Endodermal cell (in vitro differentiated cells): Measurements from ENCODE around the gene IFT122. TPM values are rescaled to one million over a fixed set of nuclear protein-coding genes. Genes with fewer than 3 reads are reported as not detected.

Experiments
- DNase-seq: peaks from one replicate; pipeline ENCODE4 v3.0.0-alpha.2; 2017
- H3K27ac ChIP-seq: 2 replicates; pipeline ENCODE4 v1.5.1; 2013; ENCODE audit warnings: mild to moderate bottlenecking, low read depth, low read length, moderate library complexity
- H3K27me3 ChIP-seq: 2 replicates; pipeline ENCODE4 v1.6.1; 2013; ENCODE audit warnings: mild to moderate bottlenecking, low read length, moderate library complexity; ENCODE audit not compliant: insufficient read depth, control insufficient read depth, poor library complexity, severe bottlenecking
- H3K36me3 ChIP-seq: 2 replicates; pipeline ENCODE4 v1.7.0; 2013; ENCODE audit warnings: mild to moderate bottlenecking, low read length, moderate library complexity; ENCODE audit not compliant: control insufficient read depth, insufficient read depth
- H3K4me1 ChIP-seq: one replicate; pipeline ENCODE4 v1.7.0; 2013; ENCODE audit warnings: low read length; ENCODE audit not compliant: control insufficient read depth, insufficient read depth
- H3K4me3 ChIP-seq: 2 replicates; pipeline ENCODE4 v1.5.1; 2013; ENCODE audit warnings: mild to moderate bottlenecking, low read length, moderate library complexity
- H3K9ac ChIP-seq: 2 replicates; pipeline ENCODE4 v1.6.1; 2013; ENCODE audit warnings: mild to moderate bottlenecking, low read length, moderate library complexity; ENCODE audit not compliant: poor library complexity, severe bottlenecking; ENCODE audit errors: extremely low read depth
- H3K9me3 ChIP-seq: 2 replicates; pipeline ENCODE4 v1.6.1; 2013; ENCODE audit warnings: mild to moderate bottlenecking, low read length, moderate library complexity; ENCODE audit not compliant: control insufficient read depth
- H3K27ac Mint-ChIP-seq: 2 replicates; pipeline ENCODE4 v1.8.0; 2020; ENCODE audit warnings: mixed read lengths
- H3K27me3 Mint-ChIP-seq: 2 replicates; pipeline ENCODE4 v1.8.0; 2021; ENCODE audit warnings: mild to moderate bottlenecking, mixed read lengths; ENCODE audit not compliant: insufficient read depth
- H3K36me3 Mint-ChIP-seq: 2 replicates; pipeline ENCODE4 v1.8.0; 2020; ENCODE audit warnings: low read depth, mixed read lengths
- H3K4me1 Mint-ChIP-seq: 2 replicates; pipeline ENCODE4 v1.8.0; 2020; ENCODE audit warnings: mixed read lengths
- H3K4me3 Mint-ChIP-seq: 2 replicates; pipeline ENCODE4 v1.8.0; 2020; ENCODE audit warnings: mild to moderate bottlenecking, moderate library complexity, mixed read lengths
- H3K9me3 Mint-ChIP-seq: 2 replicates; pipeline ENCODE4 v1.8.0; 2020; ENCODE audit warnings: mild to moderate bottlenecking, mixed read lengths
- WGBS, 2 experiments: methylation state at CpG; one replicate each; pipeline versions ENCODE4 v1.1.5 to v1.1.7; 2013; ENCODE audit warnings: missing lambda C conversion rate in 2 of 2, mixed read lengths in 1 of 2; ENCODE audit not compliant: insufficient coverage in 1 of 2, insufficient read length in 1 of 2; 5-methylcytosine and 5-hydroxymethylcytosine counted together
- total RNA-seq, 2 donors: library from RNA; stranded (reverse); fragmentation: NEBNext Ultra II Directional in 1 of 2; extraction: Animal tissue kit (Norgen Biotek cat#: 25700) in 1 of 2; gene quantifications; 2 replicates in 1 of 2; 3 replicates in 1 of 2; pipeline ENCODE4 v1.2.1, GENCODE V29; 2021
- TF ChIP-seq, protein P1 (sequence below): fragments of 200-600 bp; sonication (generic); conservative IDR thresholded peaks from 2 replicates; pipeline ENCODE4 v1.5.0; 2021; ENCODE audit warnings: antibody characterized with exemption, mild to moderate bottlenecking

Gene IFT122
- total RNA-seq, 2 donors from 2014 or later, result 36.0 to 46.6 TPM

DNA sequence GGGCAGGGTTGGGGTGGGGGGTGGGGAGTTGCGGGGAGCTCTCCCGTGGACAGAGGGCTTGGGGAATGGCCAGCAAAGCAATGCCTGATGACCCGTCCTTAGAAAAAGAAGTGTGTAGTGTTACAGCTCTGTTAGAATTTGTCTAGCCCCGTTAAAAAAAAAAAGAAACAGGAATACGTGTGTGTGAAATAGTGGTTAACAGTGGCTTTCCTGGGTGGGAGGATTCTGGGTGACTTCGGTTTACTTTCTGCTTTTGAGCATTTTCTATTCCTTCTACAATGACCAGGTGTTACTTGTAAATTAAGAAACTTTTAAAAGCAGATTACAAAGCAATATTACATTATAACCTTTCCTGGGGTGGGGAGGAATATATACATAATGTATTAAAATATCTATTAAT is 127.9 kb downstream of the IFT122 start:
- H3K4me1 Mint-ChIP-seq, result no peaks in the 10 kb centered on the region
- no peak for DNase-seq
- no peaks in the 10 kb centered on the region for H3K36me3 ChIP-seq
- no peak overlapping the region for H3K9ac ChIP-seq
- H3K27ac Mint-ChIP-seq, result no peak overlapping the region
- no peaks in the 10 kb centered on the region for H3K9me3 ChIP-seq
- H3K4me1 ChIP-seq, result no peaks in the 10 kb centered on the region
- H3K27me3 Mint-ChIP-seq, result no peaks in the 10 kb centered on the region
- no peaks in the 10 kb centered on the region for H3K27me3 ChIP-seq
- TF ChIP-seq, protein P1, sequence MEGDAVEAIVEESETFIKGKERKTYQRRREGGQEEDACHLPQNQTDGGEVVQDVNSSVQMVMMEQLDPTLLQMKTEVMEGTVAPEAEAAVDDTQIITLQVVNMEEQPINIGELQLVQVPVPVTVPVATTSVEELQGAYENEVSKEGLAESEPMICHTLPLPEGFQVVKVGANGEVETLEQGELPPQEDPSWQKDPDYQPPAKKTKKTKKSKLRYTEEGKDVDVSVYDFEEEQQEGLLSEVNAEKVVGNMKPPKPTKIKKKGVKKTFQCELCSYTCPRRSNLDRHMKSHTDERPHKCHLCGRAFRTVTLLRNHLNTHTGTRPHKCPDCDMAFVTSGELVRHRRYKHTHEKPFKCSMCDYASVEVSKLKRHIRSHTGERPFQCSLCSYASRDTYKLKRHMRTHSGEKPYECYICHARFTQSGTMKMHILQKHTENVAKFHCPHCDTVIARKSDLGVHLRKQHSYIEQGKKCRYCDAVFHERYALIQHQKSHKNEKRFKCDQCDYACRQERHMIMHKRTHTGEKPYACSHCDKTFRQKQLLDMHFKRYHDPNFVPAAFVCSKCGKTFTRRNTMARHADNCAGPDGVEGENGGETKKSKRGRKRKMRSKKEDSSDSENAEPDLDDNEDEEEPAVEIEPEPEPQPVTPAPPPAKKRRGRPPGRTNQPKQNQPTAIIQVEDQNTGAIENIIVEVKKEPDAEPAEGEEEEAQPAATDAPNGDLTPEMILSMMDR, result no peak
- no peak overlapping the region for H3K4me3 Mint-ChIP-seq
- no peaks in the 10 kb centered on the region for H3K9me3 Mint-ChIP-seq
- no peak overlapping the region for H3K4me3 ChIP-seq
- whole genome bisulfite sequencing, 2 experiments, result 88 to 90% methylated on average over 2 to 6 of the region's 6 CpGs
- H3K27ac ChIP-seq, result no peak overlapping the region
- peaks cover 13% of the 10 kb centered on the region for H3K36me3 Mint-ChIP-seq

DNA sequence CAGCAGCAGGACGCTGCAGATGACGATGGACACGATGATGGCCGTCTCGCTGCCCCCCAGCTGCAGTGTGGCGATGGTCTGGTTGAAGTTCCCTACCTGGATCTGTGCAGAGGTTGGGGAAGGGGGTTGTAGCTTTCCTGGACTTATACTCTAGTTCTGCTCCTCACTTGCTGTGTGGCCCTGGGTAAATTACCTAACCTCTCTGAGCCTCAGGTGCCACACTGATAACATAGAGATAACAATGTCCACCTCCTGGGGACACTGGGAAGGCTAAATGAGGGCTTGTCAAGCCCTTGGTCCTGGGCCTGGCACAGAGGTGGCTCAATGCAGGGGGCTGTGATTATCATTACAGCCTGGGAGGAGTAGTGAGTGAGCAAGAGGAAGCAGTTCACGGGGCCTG is 129.8 kb downstream of the IFT122 start:
- WGBS, 2 experiments, result 98 to 100% methylated on average over 3 to 7 of the region's 7 CpGs
- H3K4me1 Mint-ChIP-seq, result no peaks in the 10 kb centered on the region
- no peak overlapping the region for H3K9ac ChIP-seq

More for the DNA sequence above, 129.8 kb downstream of the IFT122 start:
- no peak for DNase-seq
- H3K27me3 Mint-ChIP-seq, result no peaks in the 10 kb centered on the region
- H3K9me3 Mint-ChIP-seq, result no peaks in the 10 kb centered on the region
- Histone ChIP-seq H3K4me3 (no peak overlapping the region), H3K36me3 (no peaks in the 10 kb centered on the region), H3K9me3 (no peaks in the 10 kb centered on the region), H3K27me3 (no peaks in the 10 kb centered on the region), H3K4me1 (no peaks in the 10 kb centered on the region), H3K27ac (no peak overlapping the region)
- H3K27ac Mint-ChIP-seq, result peak overlapping the region; percentile 62
- H3K36me3 Mint-ChIP-seq, result peaks cover 9% of the 10 kb centered on the region
- H3K4me3 Mint-ChIP-seq, result no peak overlapping the region
- TF ChIP-seq, protein P1, result no peak

Other genes starting within 250 kb of the IFT122 start
- 100 to 1,000 TPM; 151 to 193 TPM for gene COPG1, start 190.6 kb upstream of the IFT122 start, total RNA-seq
- gene HMCES, start 161.4 kb upstream of the IFT122 start, total RNA-seq, result 10 to 100 TPM; 42.9 to 46.9 TPM
- gene EFCAB12, start 11.6 kb upstream of the IFT122 start, total RNA-seq, result under 1 TPM; 0.33 to 0.73 TPM
- gene MBD4, start 276 bp upstream of the IFT122 start, total RNA-seq, result 10 to 100 TPM; 39.5 to 45.5 TPM
- gene RHO, start 88.4 kb downstream of the IFT122 start, total RNA-seq, result under 1 TPM; 0.22 to 0.26 TPM
- not detected for gene H1-8, start 103.0 kb downstream of the IFT122 start, total RNA-seq
- 10 to 100 TPM; 73.1 to 83.2 TPM for gene PLXND1, start 166.5 kb downstream of the IFT122 start, total RNA-seq